ENCODE measurements around the gene AKT1. TPM values are rescaled to one million over a fixed set of nuclear protein-coding genes. Genes with fewer than 3 reads are reported as not detected.
"Not testable (repeated sequence)": the region's sequence is repeated elsewhere in the genome, so short reads cannot be mapped to it uniquely, and the experiment has no call there.

AKT1 gene
- total RNA-seq, 1 experiment from 2014 or later: 83.3 TPM

GRCh38 chr14:104751539-104752422 lies 43.8 kb downstream of the AKT1 start:
- Mint-ChIP-seq H3K36me3 (ENCODE audit: insufficient read depth, unreplicated experiment) (peaks cover 9% of the 10 kb centered on the region), H3K27me3 (ENCODE audit: insufficient read depth, unreplicated experiment) (no peaks in the 10 kb centered on the region), H3K4me1 (ENCODE audit: insufficient read depth, unreplicated experiment) (peaks cover 31% of the 10 kb centered on the region), H3K4me3 (ENCODE audit: unreplicated experiment) (peak overlapping the region; percentile 92), H3K9me3 (ENCODE audit: unreplicated experiment) (no peaks in the 10 kb centered on the region), H3K27ac (ENCODE audit: low read depth, unreplicated experiment) (peak overlapping the region; percentile 92)
- no peak for DNase-seq (ENCODE audit: unreplicated experiment)
- intact Hi-C loops (cut with micrococcal nuclease): loop anchor here (2.0 kb wide), 1 partner anchor 19 kb away; no protein-coding TSS in a partner anchor
- CTCF ChIA-PET: interaction anchor here (0.6 to 6.9 kb wide), 5 partner anchors 16 to 107 kb away, joined by 4 to 85 read pairs (median 5); partner anchors contain the start of gene ADSS1
- POLR2A ChIA-PET: interaction anchor here (0.6 to 3.4 kb wide), 17 partner anchors 13 to 217 kb away, joined by 3 to 19 read pairs (median 4); partner anchors contain the start of genes ADSS1 and AKT1
- no TSS peak for BruUV-seq (replicated peaks)
- TF ChIP-seq, protein P1, sequence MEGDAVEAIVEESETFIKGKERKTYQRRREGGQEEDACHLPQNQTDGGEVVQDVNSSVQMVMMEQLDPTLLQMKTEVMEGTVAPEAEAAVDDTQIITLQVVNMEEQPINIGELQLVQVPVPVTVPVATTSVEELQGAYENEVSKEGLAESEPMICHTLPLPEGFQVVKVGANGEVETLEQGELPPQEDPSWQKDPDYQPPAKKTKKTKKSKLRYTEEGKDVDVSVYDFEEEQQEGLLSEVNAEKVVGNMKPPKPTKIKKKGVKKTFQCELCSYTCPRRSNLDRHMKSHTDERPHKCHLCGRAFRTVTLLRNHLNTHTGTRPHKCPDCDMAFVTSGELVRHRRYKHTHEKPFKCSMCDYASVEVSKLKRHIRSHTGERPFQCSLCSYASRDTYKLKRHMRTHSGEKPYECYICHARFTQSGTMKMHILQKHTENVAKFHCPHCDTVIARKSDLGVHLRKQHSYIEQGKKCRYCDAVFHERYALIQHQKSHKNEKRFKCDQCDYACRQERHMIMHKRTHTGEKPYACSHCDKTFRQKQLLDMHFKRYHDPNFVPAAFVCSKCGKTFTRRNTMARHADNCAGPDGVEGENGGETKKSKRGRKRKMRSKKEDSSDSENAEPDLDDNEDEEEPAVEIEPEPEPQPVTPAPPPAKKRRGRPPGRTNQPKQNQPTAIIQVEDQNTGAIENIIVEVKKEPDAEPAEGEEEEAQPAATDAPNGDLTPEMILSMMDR (IDR thresholded peaks at IDR 0.05; ENCODE audit: unreplicated experiment): no peak

DNA sequence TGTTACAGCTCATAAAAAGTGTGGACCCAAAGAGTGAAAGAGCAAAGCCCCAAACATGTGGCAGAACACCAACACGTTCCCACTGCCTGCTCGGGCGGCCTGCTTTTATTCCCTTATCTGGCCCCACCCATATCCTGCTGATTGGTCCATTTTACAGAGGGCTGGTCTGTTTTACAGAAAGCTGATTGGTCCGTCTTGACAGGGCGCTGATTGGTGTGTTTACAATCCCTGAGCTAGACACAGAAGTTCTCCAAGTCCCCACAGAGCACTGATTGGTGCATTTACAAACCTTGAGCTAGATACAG lies 44.8 kb downstream of the AKT1 start:
- POLR2A ChIA-PET: interaction anchor here (0.9 to 5.5 kb wide), 6 partner anchors 14 to 550 kb away, joined by 3 to 35 read pairs (median 4); partner anchors contain the start of genes ADSS1, AKT1 and BRF1
- DNase-seq (ENCODE audit: unreplicated experiment): not testable (repeated sequence)

DNA sequence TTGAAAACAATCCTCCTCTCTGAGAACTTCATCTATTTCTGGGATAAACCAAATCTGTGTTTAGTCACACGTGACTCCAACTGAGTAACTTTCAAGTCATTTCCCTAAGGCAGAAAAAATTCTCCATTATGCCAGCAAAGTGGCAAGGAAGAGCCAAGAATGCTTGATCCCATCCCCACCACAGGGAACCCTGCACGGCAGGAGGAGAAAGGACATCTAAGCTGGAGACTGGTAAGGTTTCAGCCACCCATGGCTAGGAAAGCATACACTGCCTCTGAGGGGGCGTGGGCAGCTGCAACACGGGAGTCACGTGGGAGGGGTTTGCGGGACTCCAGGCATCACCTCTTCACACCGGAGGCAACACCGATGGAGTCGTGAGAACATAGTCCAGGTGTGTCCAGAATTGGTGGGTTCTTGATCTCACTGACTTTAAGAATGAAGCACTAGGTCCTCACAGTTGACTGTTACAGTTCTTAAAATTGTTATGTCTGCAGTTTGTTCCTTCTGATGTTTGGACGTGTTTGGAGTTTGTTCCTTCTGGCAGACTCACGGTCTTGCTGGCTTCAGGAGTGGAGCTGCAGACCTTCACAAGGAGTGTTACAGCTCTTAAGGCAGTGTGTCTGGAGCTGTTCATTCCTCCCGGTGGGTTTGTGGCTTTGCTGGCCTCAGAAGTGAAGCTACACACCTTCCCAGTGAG lies 45.3 kb downstream of the AKT1 start:
- H3K4me3 Mint-ChIP-seq (ENCODE audit: unreplicated experiment): no peak overlapping the region
- intact Hi-C loops (cut with micrococcal nuclease): no loop called here
- CTCF ChIA-PET: interaction anchor here (0.6 to 6.9 kb wide), 9 partner anchors 11 to 77 kb away, joined by 3 to 85 read pairs (median 5); partner anchors contain the start of gene ADSS1
- TF ChIP-seq, protein P1 (IDR thresholded peaks at IDR 0.05; ENCODE audit: unreplicated experiment): no peak
- POLR2A ChIA-PET: interaction anchor here (0.9 to 5.5 kb wide), 7 partner anchors 13 to 550 kb away, joined by 3 to 35 read pairs (median 4); partner anchors contain the start of genes ADSS1, AKT1 and BRF1
- no peaks in the 10 kb centered on the region for H3K27me3 Mint-ChIP-seq (ENCODE audit: insufficient read depth, unreplicated experiment)
- no peak overlapping the region for H3K27ac Mint-ChIP-seq (ENCODE audit: low read depth, unreplicated experiment)
- H3K9me3 Mint-ChIP-seq (ENCODE audit: unreplicated experiment): no peaks in the 10 kb centered on the region
- no peaks in the 10 kb centered on the region for H3K36me3 Mint-ChIP-seq (ENCODE audit: insufficient read depth, unreplicated experiment)
- BruUV-seq (replicated peaks): no TSS peak
- DNase-seq (ENCODE audit: unreplicated experiment): no peak
- H3K4me1 Mint-ChIP-seq (ENCODE audit: insufficient read depth, unreplicated experiment): peaks cover 35% of the 10 kb centered on the region

More for the DNA sequence above, 44.8 kb downstream of the AKT1 start:
- H3K36me3 Mint-ChIP-seq (ENCODE audit: insufficient read depth, unreplicated experiment); H3K9me3 Mint-ChIP-seq (ENCODE audit: unreplicated experiment); BruUV-seq (replicated peaks); intact Hi-C loops (cut with micrococcal nuclease); H3K4me3 Mint-ChIP-seq (ENCODE audit: unreplicated experiment); H3K27me3 Mint-ChIP-seq (ENCODE audit: insufficient read depth, unreplicated experiment); H3K27ac Mint-ChIP-seq (ENCODE audit: low read depth, unreplicated experiment): not testable (repeated sequence)
- H3K4me1 Mint-ChIP-seq (ENCODE audit: insufficient read depth, unreplicated experiment): peaks cover 35% of the 10 kb centered on the region
- CTCF ChIA-PET: interaction anchor here (0.6 to 6.9 kb wide), 6 partner anchors 11 to 76 kb away, joined by 3 to 85 read pairs (median 6); partner anchors contain the start of gene ADSS1

GRCh38 chr14:104749111-104749649 lies 46.4 kb downstream of the AKT1 start:
- peak; percentile 73 for DNase-seq (ENCODE audit: unreplicated experiment)
- no peaks in the 10 kb centered on the region for H3K9me3 Mint-ChIP-seq (ENCODE audit: unreplicated experiment)
- TF ChIP-seq, protein P1 (IDR thresholded peaks at IDR 0.05; ENCODE audit: unreplicated experiment): no peak
- H3K27ac Mint-ChIP-seq (ENCODE audit: low read depth, unreplicated experiment): peak overlapping the region; percentile 52
- ChIA-PET POLR2A (interaction anchor here (1.0 to 5.5 kb wide), 7 partner anchors 12 to 224 kb away, joined by 3 to 35 read pairs (median 5); partner anchors contain the start of gene ADSS1), CTCF (interaction anchor here (0.6 to 6.9 kb wide), 12 partner anchors 8 to 1409 kb away, joined by 3 to 85 read pairs (median 4); partner anchors contain the start of gene ADSS1)
- no peaks in the 10 kb centered on the region for H3K27me3 Mint-ChIP-seq (ENCODE audit: insufficient read depth, unreplicated experiment)
- intact Hi-C loops (cut with micrococcal nuclease): loop anchor here (1.0 kb wide), 1 partner anchor 26 kb away; no protein-coding TSS in a partner anchor
- no TSS peak for BruUV-seq (replicated peaks)
- H3K36me3 Mint-ChIP-seq (ENCODE audit: insufficient read depth, unreplicated experiment): no peaks in the 10 kb centered on the region
- H3K4me3 Mint-ChIP-seq (ENCODE audit: unreplicated experiment): no peak overlapping the region
- H3K4me1 Mint-ChIP-seq (ENCODE audit: insufficient read depth, unreplicated experiment): peaks cover 32% of the 10 kb centered on the region

Data from MCF 10A (cell line).